Progenitor cell of endocrine pancreas (in vitro differentiated cells): ENCODE results near the gene IST1. TPM values are rescaled to one million over a fixed set of nuclear protein-coding genes. Genes with fewer than 3 reads are reported as not detected.

Experiments
- DNase-seq: peaks from one replicate; pipeline ENCODE4 v3.0.0; 2021; ENCODE audit warnings: low spot score; ENCODE audit not compliant: unreplicated experiment
- H3K27ac Mint-ChIP-seq: 2 replicates; pipeline ENCODE4 v1.8.0; 2021; ENCODE audit warnings: mild to moderate bottlenecking, moderate library complexity, mixed read lengths
- H3K27me3 Mint-ChIP-seq: 2 replicates; pipeline ENCODE4 v1.8.0; 2021; ENCODE audit warnings: mixed read lengths
- H3K36me3 Mint-ChIP-seq: 2 replicates; pipeline ENCODE4 v1.8.0; 2022; ENCODE audit warnings: mixed read lengths; ENCODE audit not compliant: insufficient read depth
- H3K4me1 Mint-ChIP-seq: 2 replicates; pipeline ENCODE4 v1.8.0; 2021; ENCODE audit warnings: low read depth, mixed read lengths
- H3K4me3 Mint-ChIP-seq: 2 replicates; pipeline ENCODE4 v1.8.0; 2021; ENCODE audit warnings: low read depth, mild to moderate bottlenecking, moderate library complexity, mixed read lengths
- H3K9me3 Mint-ChIP-seq: 2 replicates; pipeline ENCODE4 v1.8.0; 2021; ENCODE audit warnings: low read depth, mixed read lengths
- total RNA-seq: library from RNA; stranded (reverse); gene quantifications from 2 replicates; pipeline ENCODE4 v1.2.1, GENCODE V29; 2021
- TF ChIP-seq, protein P1 (sequence below): fragments of 200-600 bp; sonication (generic); IDR thresholded peaks from one replicate; pipeline ENCODE4 v1.5.0; 2021; ENCODE audit warnings: antibody characterized with exemption, mild to moderate bottlenecking; ENCODE audit not compliant: unreplicated experiment

IST1 gene
- total RNA-seq, 1 donor from 2014 or later: 280 TPM

- H3K4me1 Mint-ChIP-seq: no peaks in the 10 kb centered on the region
- DNase-seq: no peak
- TF ChIP-seq, protein P1, sequence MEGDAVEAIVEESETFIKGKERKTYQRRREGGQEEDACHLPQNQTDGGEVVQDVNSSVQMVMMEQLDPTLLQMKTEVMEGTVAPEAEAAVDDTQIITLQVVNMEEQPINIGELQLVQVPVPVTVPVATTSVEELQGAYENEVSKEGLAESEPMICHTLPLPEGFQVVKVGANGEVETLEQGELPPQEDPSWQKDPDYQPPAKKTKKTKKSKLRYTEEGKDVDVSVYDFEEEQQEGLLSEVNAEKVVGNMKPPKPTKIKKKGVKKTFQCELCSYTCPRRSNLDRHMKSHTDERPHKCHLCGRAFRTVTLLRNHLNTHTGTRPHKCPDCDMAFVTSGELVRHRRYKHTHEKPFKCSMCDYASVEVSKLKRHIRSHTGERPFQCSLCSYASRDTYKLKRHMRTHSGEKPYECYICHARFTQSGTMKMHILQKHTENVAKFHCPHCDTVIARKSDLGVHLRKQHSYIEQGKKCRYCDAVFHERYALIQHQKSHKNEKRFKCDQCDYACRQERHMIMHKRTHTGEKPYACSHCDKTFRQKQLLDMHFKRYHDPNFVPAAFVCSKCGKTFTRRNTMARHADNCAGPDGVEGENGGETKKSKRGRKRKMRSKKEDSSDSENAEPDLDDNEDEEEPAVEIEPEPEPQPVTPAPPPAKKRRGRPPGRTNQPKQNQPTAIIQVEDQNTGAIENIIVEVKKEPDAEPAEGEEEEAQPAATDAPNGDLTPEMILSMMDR: no peak
- no peaks in the 10 kb centered on the region for H3K9me3 Mint-ChIP-seq
- H3K27me3 Mint-ChIP-seq: no peaks in the 10 kb centered on the region
- H3K36me3 Mint-ChIP-seq: peaks cover 10% of the 10 kb centered on the region
- no peak overlapping the region for H3K27ac Mint-ChIP-seq
- H3K4me3 Mint-ChIP-seq: no peak overlapping the region
These were observed 37.7 kb downstream of the IST1 start for GRCh38 chr16:71933017-71933416.

GRCh38 chr16:71933913-71934695 lies 38.8 kb downstream of the IST1 start:
- no peak overlapping the region for H3K4me3 Mint-ChIP-seq
- H3K27me3 Mint-ChIP-seq: no peaks in the 10 kb centered on the region
- H3K36me3 Mint-ChIP-seq: peaks cover 10% of the 10 kb centered on the region
- H3K9me3 Mint-ChIP-seq: no peaks in the 10 kb centered on the region
- TF ChIP-seq, protein P1: no peak
- no peak for DNase-seq
- H3K27ac Mint-ChIP-seq: peak overlapping the region; percentile 82
- H3K4me1 Mint-ChIP-seq: no peaks in the 10 kb centered on the region

GRCh38 chr16:71937868-71938510 lies 42.7 kb downstream of the IST1 start:
- no peak for DNase-seq
- no peak overlapping the region for H3K27ac Mint-ChIP-seq
- no peak overlapping the region for H3K4me3 Mint-ChIP-seq
- TF ChIP-seq, protein P1: no peak
- H3K27me3 Mint-ChIP-seq: peaks cover 4% of the 10 kb centered on the region
- no peaks in the 10 kb centered on the region for H3K9me3 Mint-ChIP-seq
- H3K36me3 Mint-ChIP-seq: peaks cover 6% of the 10 kb centered on the region
- H3K4me1 Mint-ChIP-seq: no peaks in the 10 kb centered on the region

DNA sequence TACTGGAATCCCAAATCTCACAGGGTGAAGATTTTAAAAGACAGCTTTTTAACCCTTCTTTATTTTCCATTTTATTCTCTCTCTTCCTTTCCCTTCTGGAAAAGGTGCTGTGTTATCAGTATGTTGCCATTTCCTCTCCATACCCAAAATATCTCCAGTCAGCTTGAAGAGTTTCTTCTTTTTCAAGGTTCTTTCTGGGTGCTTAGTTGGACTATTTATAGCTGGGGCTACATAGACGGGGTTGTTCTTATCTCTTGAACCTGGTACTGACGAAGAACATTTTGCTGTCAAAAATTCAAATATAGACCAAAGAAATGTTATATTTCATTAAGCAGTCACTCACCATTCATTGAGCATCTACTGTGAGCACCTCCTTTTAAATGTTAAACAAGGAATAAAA lies 48.6 kb downstream of the IST1 start:
- no peak overlapping the region for H3K27ac Mint-ChIP-seq
- no peaks in the 10 kb centered on the region for H3K4me1 Mint-ChIP-seq
- DNase-seq: no peak
- TF ChIP-seq, protein P1: no peak
- H3K36me3 Mint-ChIP-seq: no peaks in the 10 kb centered on the region
- no peak overlapping the region for H3K4me3 Mint-ChIP-seq
- H3K9me3 Mint-ChIP-seq: no peaks in the 10 kb centered on the region
- H3K27me3 Mint-ChIP-seq: peaks cover 7% of the 10 kb centered on the region

DNA sequence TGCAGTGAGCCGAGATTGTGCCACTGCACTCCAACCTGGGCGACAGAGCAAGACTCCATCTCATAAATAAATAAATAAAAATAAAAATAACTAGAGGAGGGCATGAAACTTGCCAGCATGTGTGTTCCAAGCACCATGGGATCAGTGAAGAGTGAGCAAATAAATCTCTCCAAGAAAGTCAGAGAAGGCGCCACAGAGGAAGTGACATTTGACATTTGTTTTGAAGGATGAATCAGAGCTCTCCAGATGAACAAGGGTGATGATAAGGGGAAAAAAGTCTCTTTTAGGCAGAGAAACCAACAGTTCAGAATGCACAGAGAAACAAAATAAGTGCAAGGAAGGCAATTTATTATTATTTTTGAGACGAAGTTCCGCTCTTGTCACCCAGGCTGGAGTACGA lies 50.3 kb downstream of the IST1 start:
- TF ChIP-seq, protein P1: no peak
- no peak overlapping the region for H3K4me3 Mint-ChIP-seq
- DNase-seq: no peak
- no peaks in the 10 kb centered on the region for H3K4me1 Mint-ChIP-seq
- no peaks in the 10 kb centered on the region for H3K36me3 Mint-ChIP-seq
- H3K9me3 Mint-ChIP-seq: no peaks in the 10 kb centered on the region
- H3K27ac Mint-ChIP-seq: no peak overlapping the region
- peaks cover 4% of the 10 kb centered on the region for H3K27me3 Mint-ChIP-seq
